K562 (cell line): ENCODE results near the gene UBE2O. TPM values are rescaled to one million over a fixed set of nuclear protein-coding genes. Genes with fewer than 3 reads are reported as not detected.

ENCODE experiments used
- ATAC-seq: fragments of 200-7000 bp; cut with Tn5 transposase; 3 replicates; pipeline ENCODE4 v1.9.1; 2020; ENCODE audit warnings: moderate library complexity
- BruUV-seq: library from RNA; stranded (reverse); fragments of 400-500 nt; replicated peaks from 2 replicates; lab custom pipeline; 2021; lab: Mats Ljungman, UMichigan
- CTCF ChIA-PET: fragments of 300-600 bp; formaldehyde crosslinking; extraction: SDS; loops from one replicate; lab custom pipeline; 2021; ENCODE audit warnings: low intra/inter-chr PET ratio; lab: Yijun Ruan, JAX
- POLR2A ChIA-PET: fragments of 300-600, 350-650 bp; sonication (Branson Sonifier 250); formaldehyde crosslinking; extraction: SDS; loops from one replicate; lab custom pipeline; 2021; ENCODE audit warnings: antibody characterized with exemption, inconsistent platforms; lab: Yijun Ruan, JAX
- DNase-seq, 4 experiments: peaks; one replicate each; pipeline versions ENCODE4 v3.0.0 to v3.0.0-alpha.2; 2011 to 2018; ENCODE audit warnings: low spot score in 3 of 4, mixed read lengths in 3 of 4; ENCODE audit errors: extremely low read depth in 1 of 4
- FAIRE-seq: peaks from 2 replicates; lab custom pipeline; 2011; peaks lifted over from hg19 to GRCh38; lab: Jason Lieb, UNC
- H2AFZ ChIP-seq: 2 replicates; pipeline ENCODE4 v1.6.0; 2011; ENCODE audit warnings: low read depth, low read length, control low read depth, inconsistent platforms
- H3K27ac ChIP-seq: fragments of 200-600 bp; 3 replicates; pipeline ENCODE4 v1.8.0; 2011; ENCODE audit warnings: low read depth, mild to moderate bottlenecking, control low read depth, inconsistent platforms, low read length, moderate library complexity, mixed read lengths; ENCODE audit errors: extremely low read depth
- H3K27me3 ChIP-seq, 2 experiments: fragments of 300-600 bp in 1 of 2; 2 replicates in 1 of 2; 3 replicates in 1 of 2; pipeline versions ENCODE4 v1.6.0 to v1.8.0; 2011; ENCODE audit warnings: inconsistent platforms in 2 of 2, low read length in 2 of 2, mild to moderate bottlenecking in 1 of 2, mixed read lengths in 1 of 2, moderate library complexity in 1 of 2; ENCODE audit not compliant: control insufficient read depth in 2 of 2, insufficient read depth in 2 of 2
- H3K36me3 ChIP-seq: fragments of 300-600 bp; 3 replicates; pipeline ENCODE4 v1.8.0; 2011; ENCODE audit warnings: mild to moderate bottlenecking, low read length, inconsistent platforms; ENCODE audit not compliant: control insufficient read depth, insufficient read depth
- H3K4me1 ChIP-seq, 2 experiments: fragments of 200-600 bp in 1 of 2; replicated peaks in 1 of 2; 2 replicates in 1 of 2; 3 replicates in 1 of 2; pipeline versions ENCODE4 v1.5.1 to v1.8.0; 2011; ENCODE audit warnings: inconsistent platforms in 2 of 2, low read length in 2 of 2, mild to moderate bottlenecking in 1 of 2, mixed read lengths in 1 of 2, moderate library complexity in 1 of 2; ENCODE audit not compliant: control insufficient read depth in 2 of 2, insufficient read depth in 2 of 2
- H3K4me2 ChIP-seq: 2 replicates; pipeline ENCODE4 v1.6.1; 2011; ENCODE audit warnings: low read length, control low read depth, inconsistent platforms, mixed read lengths; ENCODE audit not compliant: insufficient read depth
- H3K4me3 ChIP-seq: fragments of 200-600 bp; sonication (generic), shearing (Covaris generic); 2 replicates; pipeline ENCODE4 v1.5.1; 2016; ENCODE audit warnings: control low read depth, inconsistent platforms
- H3K79me2 ChIP-seq: fragments of 200-600 bp; 3 replicates; pipeline ENCODE4 v1.8.0; 2011; ENCODE audit warnings: low read length, inconsistent platforms; ENCODE audit not compliant: control insufficient read depth, insufficient read depth
- H3K9ac ChIP-seq, 2 experiments: 2 replicates each; pipeline versions ENCODE4 v1.6.0 to v1.6.1; 2011; ENCODE audit warnings: low read depth in 2 of 2, low read length in 2 of 2, control low read depth in 1 of 2, inconsistent platforms in 1 of 2, mild to moderate bottlenecking in 1 of 2, mixed read lengths in 1 of 2; ENCODE audit not compliant: insufficient read depth in 1 of 2
- H3K9me1 ChIP-seq: one replicate; pipeline ENCODE4 v1.6.0; 2011; ENCODE audit warnings: inconsistent platforms, mild to moderate bottlenecking, low read length, moderate library complexity; ENCODE audit not compliant: control insufficient read depth, insufficient read depth
- H3K9me3 ChIP-seq: replicated peaks from 2 replicates; pipeline ENCODE4 v1.5.1; 2011; ENCODE audit warnings: low read depth, low read length, inconsistent platforms; ENCODE audit not compliant: control insufficient read depth, insufficient read depth
- H4K20me1 ChIP-seq: replicated peaks from 2 replicates; pipeline ENCODE4 v1.6.1; 2011; ENCODE audit warnings: low read length, inconsistent platforms, mixed read lengths; ENCODE audit not compliant: control insufficient read depth, insufficient read depth
- EHMT2 ChIP-seq: fragments of 450-650 bp; IDR thresholded peaks from 2 replicates; pipeline ENCODE4 v1.6.1; 2018; ENCODE audit warnings: antibody characterized with exemption
- NR2F6 ChIP-seq: fragments of 450-650 bp; formaldehyde crosslinking; IDR thresholded peaks from 2 replicates; pipeline ENCODE4 v1.4.0; 2020; ENCODE audit warnings: mild to moderate bottlenecking
- POLR3A ChIP-seq: IDR thresholded peaks from 2 replicates; pipeline ENCODE4 v1.6.1; 2011; ENCODE audit warnings: borderline replicate concordance, mild to moderate bottlenecking, moderate library complexity; ENCODE audit not compliant: insufficient read length, insufficient read depth; ENCODE audit errors: extremely low read depth
- SETDB1 ChIP-seq: IDR thresholded peaks from one replicate; pipeline ENCODE4 v1.6.1; 2012; ENCODE audit warnings: low read length, control low read depth, inconsistent platforms
- ZBTB8A ChIP-seq: fragments of 450-650 bp; IDR thresholded peaks from 2 replicates; pipeline ENCODE4 v1.6.1; 2018; ENCODE audit warnings: mild to moderate bottlenecking, moderate library complexity; ENCODE audit not compliant: partially characterized antibody
- ZC3H11A ChIP-seq: IDR thresholded peaks from 2 replicates; pipeline ENCODE4 v1.6.1; 2012; ENCODE audit warnings: low read depth, low read length, improper control_type of control experiment
- ZNF263 ChIP-seq: sonication (generic); formaldehyde crosslinking; IDR thresholded peaks from 2 replicates; pipeline ENCODE4 v1.8.0; 2022; ENCODE audit warnings: mild to moderate bottlenecking, missing genetic modification reagents, borderline replicate concordance
- ZNF282 ChIP-seq: sonication (generic); formaldehyde crosslinking; IDR thresholded peaks from 2 replicates; pipeline ENCODE4 v1.8.1; 2023; ENCODE audit warnings: missing genetic modification reagents
- WGBS: fragments of 100-300 bp; shearing (Covaris generic); methylation state at CpG from one replicate; pipeline ENCODE4 v1.1.6; 2016; ENCODE audit warnings: low coverage, mixed read lengths; ENCODE audit not compliant: insufficient coverage; ENCODE audit errors: missing lambda C conversion rate; 5-methylcytosine and 5-hydroxymethylcytosine counted together
- in situ Hi-C: fragments of 300-500 bp; cut with MboI; formaldehyde crosslinking; loops from 4 replicates; pipeline ENCODE4 v1.15.0; 2018; ENCODE audit warnings: inconsistent platforms, mixed read lengths
- intact Hi-C: fragments of 100-400 bp; cut with micrococcal nuclease; formaldehyde crosslinking; loops from 2 replicates; pipeline ENCODE4 v1.14.2; 2022
- polyA plus RNA-seq, 8 experiments: library from polyadenylated mRNA; depleted of rRNA in 4 of 8; stranded (reverse) in 5 of 8; unstranded in 3 of 8; fragments of >200 nt; fragmentation: Nextera tagmentation in 2 of 8; fragmentation: Illumina TruSeq in 1 of 8; extraction: Ambion mirVana in 2 of 8; extraction: Trizol in 1 of 8; gene quantifications; 2 replicates each; pipeline versions ENCODE4 v1.2.1 to v1.2.3, GENCODE V29; 2011 to 2014; ENCODE audit warnings: inconsistent platforms in 1 of 8, missing spikeins in 1 of 8
- total RNA-seq, 7 experiments: library from RNA; depleted of rRNA in 6 of 7; stranded (reverse); fragments of >200 nt in 6 of 7; fragmentation: Illumina TruSeq in 2 of 7; extraction: Trizol in 2 of 7; gene quantifications; 2 replicates each; pipeline versions ENCODE4 v1.2.1 to v1.2.3, GENCODE V29; 2011 to 2021; ENCODE audit warnings: low replicate concordance in 1 of 7
- TF ChIP-seq, protein P1 (sequence below): fragments of 450-650 bp; IDR thresholded peaks from one replicate; pipeline ENCODE4 v1.6.1; 2018; ENCODE audit warnings: mild to moderate bottlenecking, moderate library complexity; ENCODE audit not compliant: partially characterized antibody
- TF ChIP-seq, protein P2 (sequence below), 2 experiments: fragments of 450-650 bp; formaldehyde crosslinking in 1 of 2; IDR thresholded peaks; 2 replicates each; pipeline versions ENCODE4 v1.4.0 to v1.6.1; 2014 to 2020; ENCODE audit warnings: mild to moderate bottlenecking in 2 of 2, borderline replicate concordance in 1 of 2, low read depth in 1 of 2

UBE2O gene
- total and polyA plus RNA-seq, 9 of the 15 experiments (the other 6 are each of a cell fraction or from before 2014, with no cell fraction given) = 1.6 to 39.7 (median 13.3) TPM

DNA sequence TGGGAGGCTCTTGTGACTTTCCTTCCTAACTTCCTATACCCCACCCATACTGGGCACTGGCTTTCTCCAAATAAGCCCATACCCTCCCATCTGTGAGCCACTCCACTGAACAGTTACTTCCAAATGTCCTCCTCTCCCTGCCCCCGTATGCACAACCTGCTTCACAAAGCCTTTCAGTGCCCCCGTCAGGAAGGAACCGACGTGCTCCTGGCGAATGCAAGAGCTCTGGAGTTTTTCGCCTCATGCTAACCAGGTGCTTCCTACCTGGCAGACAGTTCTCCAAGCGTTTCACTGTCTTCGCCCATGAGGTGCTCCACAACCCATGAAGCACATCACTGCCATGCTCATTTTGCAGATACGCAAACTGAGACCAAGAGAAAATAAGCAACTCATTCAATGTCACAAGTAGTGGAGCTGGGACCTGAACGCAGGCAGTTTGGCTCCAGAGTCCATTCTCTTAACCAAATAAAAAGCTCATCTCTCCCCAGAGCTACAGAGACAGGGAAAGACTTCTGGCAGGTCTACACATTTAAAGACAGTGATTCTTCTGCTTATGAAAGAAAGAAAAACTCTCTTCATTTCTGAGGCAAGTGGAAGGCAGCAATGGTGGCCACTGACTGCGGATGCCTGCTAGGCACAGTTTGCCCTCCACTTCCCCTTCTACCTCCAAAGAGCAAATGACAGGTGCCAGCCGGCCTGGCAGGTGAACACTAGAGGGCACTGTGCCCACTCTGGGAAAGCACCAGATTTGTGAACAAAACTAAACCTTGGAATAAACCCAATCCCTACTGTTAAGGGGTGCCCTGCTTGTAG is 44.7 kb downstream of the UBE2O start (continued):
- TF ChIP-seq ZNF282 (no peak), SETDB1 (no peak), ZNF263 (CRISPR knock-in tag) (no peak), ZC3H11A (no peak), NR2F6 (CRISPR knock-in tag) (no peak), POLR3A (no peak), ZBTB8A (no peak)
- TF ChIP-seq, protein P1, sequence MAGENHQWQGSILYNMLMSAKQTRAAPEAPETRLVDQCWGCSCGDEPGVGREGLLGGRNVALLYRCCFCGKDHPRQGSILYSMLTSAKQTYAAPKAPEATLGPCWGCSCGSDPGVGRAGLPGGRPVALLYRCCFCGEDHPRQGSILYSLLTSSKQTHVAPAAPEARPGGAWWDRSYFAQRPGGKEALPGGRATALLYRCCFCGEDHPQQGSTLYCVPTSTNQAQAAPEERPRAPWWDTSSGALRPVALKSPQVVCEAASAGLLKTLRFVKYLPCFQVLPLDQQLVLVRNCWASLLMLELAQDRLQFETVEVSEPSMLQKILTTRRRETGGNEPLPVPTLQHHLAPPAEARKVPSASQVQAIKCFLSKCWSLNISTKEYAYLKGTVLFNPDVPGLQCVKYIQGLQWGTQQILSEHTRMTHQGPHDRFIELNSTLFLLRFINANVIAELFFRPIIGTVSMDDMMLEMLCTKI = no peak
- TF ChIP-seq, all 486 proteins: peak for 13

GRCh38 chr17:76407509-76407908 is 45.4 kb downstream of the UBE2O start:
- BruUV-seq = no TSS peak
- DNase-seq (no peak), FAIRE-seq (no peak), ATAC-seq (no peak)
- Histone ChIP-seq H2AFZ (no peak overlapping the region), H3K9me1 (peaks cover 18% of the 10 kb centered on the region), H3K36me3 (peaks cover 45% of the 10 kb centered on the region; the same call in 2 of the 3 replicates), H3K27me3 (no peaks in the 10 kb centered on the region), H3K9ac (no peak overlapping the region), H3K79me2 (peaks cover 16% of the 10 kb centered on the region), H3K27ac (no peak overlapping the region), H4K20me1 (peaks cover 58% of the 10 kb centered on the region), H3K4me1 (peaks cover 16 to 30% of the 10 kb centered on the region in 2 experiments), H3K4me2 (no peak overlapping the region), H3K4me3 (no peak overlapping the region), H3K9me3 (no peaks in the 10 kb centered on the region)
- POLR2A ChIA-PET = interaction anchor here (0.7 to 1.2 kb wide), 2 partner anchors 10 to 45 kb away, joined by 3 to 4 read pairs; no protein-coding TSS in a partner anchor
- WGBS = 57% methylated on average over 4 of the region's 4 CpGs
- CTCF ChIA-PET = interaction anchor here (2.0 to 2.5 kb wide), 2 partner anchors 51 to 99 kb away, joined by 7 to 14 read pairs; no protein-coding TSS in a partner anchor
- in situ Hi-C loops (loop anchor here (5.0 kb wide), 1 partner anchor 100 kb away; no protein-coding TSS in a partner anchor), intact Hi-C loops (loop anchor here (2.0 kb wide), 1 partner anchor 45 kb away; the partner anchor contains the start of gene UBE2O)
- TF ChIP-seq, protein P2, sequence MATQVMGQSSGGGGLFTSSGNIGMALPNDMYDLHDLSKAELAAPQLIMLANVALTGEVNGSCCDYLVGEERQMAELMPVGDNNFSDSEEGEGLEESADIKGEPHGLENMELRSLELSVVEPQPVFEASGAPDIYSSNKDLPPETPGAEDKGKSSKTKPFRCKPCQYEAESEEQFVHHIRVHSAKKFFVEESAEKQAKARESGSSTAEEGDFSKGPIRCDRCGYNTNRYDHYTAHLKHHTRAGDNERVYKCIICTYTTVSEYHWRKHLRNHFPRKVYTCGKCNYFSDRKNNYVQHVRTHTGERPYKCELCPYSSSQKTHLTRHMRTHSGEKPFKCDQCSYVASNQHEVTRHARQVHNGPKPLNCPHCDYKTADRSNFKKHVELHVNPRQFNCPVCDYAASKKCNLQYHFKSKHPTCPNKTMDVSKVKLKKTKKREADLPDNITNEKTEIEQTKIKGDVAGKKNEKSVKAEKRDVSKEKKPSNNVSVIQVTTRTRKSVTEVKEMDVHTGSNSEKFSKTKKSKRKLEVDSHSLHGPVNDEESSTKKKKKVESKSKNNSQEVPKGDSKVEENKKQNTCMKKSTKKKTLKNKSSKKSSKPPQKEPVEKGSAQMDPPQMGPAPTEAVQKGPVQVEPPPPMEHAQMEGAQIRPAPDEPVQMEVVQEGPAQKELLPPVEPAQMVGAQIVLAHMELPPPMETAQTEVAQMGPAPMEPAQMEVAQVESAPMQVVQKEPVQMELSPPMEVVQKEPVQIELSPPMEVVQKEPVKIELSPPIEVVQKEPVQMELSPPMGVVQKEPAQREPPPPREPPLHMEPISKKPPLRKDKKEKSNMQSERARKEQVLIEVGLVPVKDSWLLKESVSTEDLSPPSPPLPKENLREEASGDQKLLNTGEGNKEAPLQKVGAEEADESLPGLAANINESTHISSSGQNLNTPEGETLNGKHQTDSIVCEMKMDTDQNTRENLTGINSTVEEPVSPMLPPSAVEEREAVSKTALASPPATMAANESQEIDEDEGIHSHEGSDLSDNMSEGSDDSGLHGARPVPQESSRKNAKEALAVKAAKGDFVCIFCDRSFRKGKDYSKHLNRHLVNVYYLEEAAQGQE (IDR thresholded peaks at IDR 0.05; ENCODE audit: borderline replicate concordance) = no peak
- TF ChIP-seq, protein P2 (CRISPR knock-in tag; IDR thresholded peaks at IDR 0.05; ENCODE audit: low read depth) = no peak
- no peak for TF ChIP-seq EHMT2
